ENCODE measurements around the gene TAF11L5. TPM values are rescaled to one million over a fixed set of nuclear protein-coding genes. Genes with fewer than 3 reads are reported as not detected.
"Not testable (repeated sequence)": the region's sequence is repeated elsewhere in the genome, so short reads cannot be mapped to it uniquely, and the experiment has no call there.

TAF11L5 gene
- total RNA-seq, result not detected
- long read RNA-seq, result 0 reads

GRCh38 chr5:17524935-17525334 lies at the start of gene TAF11L5:
Gene TAF11L5, plus strand, starts transcription at chr5:17525235.
- H3K4me3 ChIP-seq; H3K36me3 ChIP-seq; ATAC-seq; intact Hi-C loops (cut with DNase I); H3K9me3 ChIP-seq; H3K27me3 ChIP-seq; DNase-seq; H3K4me1 ChIP-seq; H3K27ac ChIP-seq: not testable (repeated sequence)

GRCh38 chr5:17477043-17477442 lies 48.0 kb upstream of the TAF11L5 start:
- intact Hi-C loops (cut with DNase I), result no loop called here
- no peaks in the 10 kb centered on the region for H3K36me3 ChIP-seq
- H3K27ac ChIP-seq, result no peak overlapping the region
- no peaks in the 10 kb centered on the region for H3K4me1 ChIP-seq
- DNase-seq, result no peak
- H3K27me3 ChIP-seq, result no peaks in the 10 kb centered on the region
- no peak overlapping the region for H3K4me3 ChIP-seq
- ATAC-seq, result no peak
- TF ChIP-seq CTCF (IDR thresholded peaks at IDR 0.05), result no peak
- no peaks in the 10 kb centered on the region for H3K9me3 ChIP-seq

GRCh38 chr5:17477573-17478265 lies 47.3 kb upstream of the TAF11L5 start:
- no peaks in the 10 kb centered on the region for H3K9me3 ChIP-seq
- ATAC-seq (no peak), DNase-seq (no peak)
- no peaks in the 10 kb centered on the region for H3K27me3 ChIP-seq
- H3K36me3 ChIP-seq, result no peaks in the 10 kb centered on the region
- TF ChIP-seq CTCF (IDR thresholded peaks at IDR 0.05), result no peak
- no peaks in the 10 kb centered on the region for H3K4me1 ChIP-seq
- H3K4me3 ChIP-seq, result no peak overlapping the region
- intact Hi-C loops (cut with DNase I), result no loop called here
- H3K27ac ChIP-seq, result no peak overlapping the region

GRCh38 chr5:17481378-17481777 lies 43.7 kb upstream of the TAF11L5 start:
- intact Hi-C loops (cut with DNase I), result no loop called here
- H3K4me3 ChIP-seq, result no peak overlapping the region
- no peaks in the 10 kb centered on the region for H3K4me1 ChIP-seq
- no peaks in the 10 kb centered on the region for H3K9me3 ChIP-seq
- H3K27me3 ChIP-seq, result no peaks in the 10 kb centered on the region
- H3K36me3 ChIP-seq, result no peaks in the 10 kb centered on the region
- no peak for ATAC-seq
- no peak for DNase-seq
- TF ChIP-seq CTCF (IDR thresholded peaks at IDR 0.05), result no peak
- no peak overlapping the region for H3K27ac ChIP-seq

- Histone ChIP-seq H3K9me3 (no peaks in the 10 kb centered on the region), H3K27ac (no peak overlapping the region), H3K27me3 (no peaks in the 10 kb centered on the region), H3K36me3 (no peaks in the 10 kb centered on the region), H3K4me3 (no peak overlapping the region), H3K4me1 (no peaks in the 10 kb centered on the region)
- ATAC-seq (no peak), DNase-seq (no peak)
- no peak for TF ChIP-seq CTCF (IDR thresholded peaks at IDR 0.05)
- intact Hi-C loops (cut with DNase I), result no loop called here
These were observed 42.2 kb upstream of the TAF11L5 start for GRCh38 chr5:17482790-17483189.

GRCh38 chr5:17486464-17487173 lies 38.4 kb upstream of the TAF11L5 start:
- DNase-seq; H3K4me3 ChIP-seq; H3K27me3 ChIP-seq; H3K4me1 ChIP-seq; intact Hi-C loops (cut with DNase I); H3K36me3 ChIP-seq; H3K9me3 ChIP-seq; ATAC-seq; H3K27ac ChIP-seq: not testable (repeated sequence)
